ENCODE measurements around the gene SMURF2.
"Not testable (repeated sequence)": the region's sequence is repeated elsewhere in the genome, so short reads cannot be mapped to it uniquely, and the experiment has no call there.

SMURF2 gene

GRCh38 chr17:64664299-64664981 lies 2.3 kb upstream of the SMURF2 start:
- DNase-seq: not testable (repeated sequence)

- DNase-seq: not testable (repeated sequence)
Observed at GRCh38 chr17:64663836-64664235, 1.7 kb upstream of the SMURF2 start.

GRCh38 chr17:64662774-64663367 lies 764 bp upstream of the SMURF2 start:
- no peak for DNase-seq

- no peak for DNase-seq
Observed at GRCh38 chr17:64661726-64661975, 456 bp downstream of the SMURF2 start.

GRCh38 chr17:64660978-64661725 lies 955 bp downstream of the SMURF2 start:
- DNase-seq: peak; percentile 15

- not testable (repeated sequence) for DNase-seq
Observed at GRCh38 chr17:64660195-64660977, 1.7 kb downstream of the SMURF2 start.

GRCh38 chr17:64658931-64659330 lies 3.2 kb downstream of the SMURF2 start:
- no peak for DNase-seq

GRCh38 chr17:64657610-64658125 lies 4.4 kb downstream of the SMURF2 start:
- DNase-seq: no peak

GRCh38 chr17:64655704-64656103 lies 6.4 kb downstream of the SMURF2 start:
- no peak for DNase-seq

GRCh38 chr17:64653985-64654355 lies 8.1 kb downstream of the SMURF2 start:
- DNase-seq: no peak

- DNase-seq: no peak
Observed at GRCh38 chr17:64653325-64653984, 8.7 kb downstream of the SMURF2 start.

GRCh38 chr17:64651889-64652288 lies 10.2 kb downstream of the SMURF2 start:
- DNase-seq: no peak

GRCh38 chr17:64648234-64648633 lies 13.9 kb downstream of the SMURF2 start:
- no peak for DNase-seq

GRCh38 chr17:64647817-64648216 lies 14.3 kb downstream of the SMURF2 start:
- no peak for DNase-seq

GRCh38 chr17:64639516-64639915 lies 22.6 kb downstream of the SMURF2 start:
- no peak for DNase-seq

- no peak for DNase-seq
Observed at GRCh38 chr17:64638552-64639203, 23.4 kb downstream of the SMURF2 start.

GRCh38 chr17:64635647-64636305 lies 26.3 kb downstream of the SMURF2 start:
- DNase-seq: peak; percentile 85

GRCh38 chr17:64634218-64634617 lies 27.9 kb downstream of the SMURF2 start:
- DNase-seq: peak; percentile 61

GRCh38 chr17:64632606-64633005 lies 29.5 kb downstream of the SMURF2 start:
- DNase-seq: no peak

GRCh38 chr17:64632194-64632593 lies 29.9 kb downstream of the SMURF2 start:
- no peak for DNase-seq
